ENCODE measurements around the gene MAGI2.

The MAGI2 gene

GRCh38 chr7:78760620-78761355 is 692.7 kb downstream of the MAGI2 start:
- H3K4me3 ChIP-seq (ENCODE audit: low read depth, low read length), result no peak overlapping the region

GRCh38 chr7:78752554-78752953 is 700.9 kb downstream of the MAGI2 start:
- H3K4me3 ChIP-seq (ENCODE audit: low read depth, low read length), result no peak overlapping the region

GRCh38 chr7:78751253-78751652 is 702.2 kb downstream of the MAGI2 start:
- no peak overlapping the region for H3K4me3 ChIP-seq (ENCODE audit: low read depth, low read length)

- no peak overlapping the region for H3K4me3 ChIP-seq (ENCODE audit: low read depth, low read length)
These were observed 704.3 kb downstream of the MAGI2 start for GRCh38 chr7:78749052-78749746.

GRCh38 chr7:78747592-78747991 is 705.9 kb downstream of the MAGI2 start:
- H3K4me3 ChIP-seq (ENCODE audit: low read depth, low read length), result no peak overlapping the region

- H3K4me3 ChIP-seq (ENCODE audit: low read depth, low read length), result no peak overlapping the region
These were observed 707.2 kb downstream of the MAGI2 start for GRCh38 chr7:78746301-78746700.

GRCh38 chr7:78742694-78743093 is 710.8 kb downstream of the MAGI2 start:
- H3K4me3 ChIP-seq (ENCODE audit: low read depth, low read length), result no peak overlapping the region

- H3K4me3 ChIP-seq (ENCODE audit: low read depth, low read length), result no peak overlapping the region
These were observed 716.9 kb downstream of the MAGI2 start for GRCh38 chr7:78736548-78736947.

GRCh38 chr7:78734626-78735025 is 718.8 kb downstream of the MAGI2 start:
- no peak overlapping the region for H3K4me3 ChIP-seq (ENCODE audit: low read depth, low read length)

- H3K4me3 ChIP-seq (ENCODE audit: low read depth, low read length), result no peak overlapping the region
These were observed 733.4 kb downstream of the MAGI2 start for GRCh38 chr7:78720066-78720465.

GRCh38 chr7:78718212-78718611 is 735.3 kb downstream of the MAGI2 start:
- no peak overlapping the region for H3K4me3 ChIP-seq (ENCODE audit: low read depth, low read length)

GRCh38 chr7:78716876-78717275 is 736.6 kb downstream of the MAGI2 start:
- H3K4me3 ChIP-seq (ENCODE audit: low read depth, low read length), result no peak overlapping the region

GRCh38 chr7:78714356-78714755 is 739.1 kb downstream of the MAGI2 start:
- no peak overlapping the region for H3K4me3 ChIP-seq (ENCODE audit: low read depth, low read length)

GRCh38 chr7:78712111-78712510 is 741.4 kb downstream of the MAGI2 start:
- H3K4me3 ChIP-seq (ENCODE audit: low read depth, low read length), result no peak overlapping the region

- H3K4me3 ChIP-seq (ENCODE audit: low read depth, low read length), result no peak overlapping the region
These were observed 743.8 kb downstream of the MAGI2 start for GRCh38 chr7:78709658-78710057.

- H3K4me3 ChIP-seq (ENCODE audit: low read depth, low read length), result no peak overlapping the region
These were observed 749.0 kb downstream of the MAGI2 start for GRCh38 chr7:78704504-78704903.

- no peak overlapping the region for H3K4me3 ChIP-seq (ENCODE audit: low read depth, low read length)
These were observed 750.1 kb downstream of the MAGI2 start for GRCh38 chr7:78703391-78703790.

- no peak overlapping the region for H3K4me3 ChIP-seq (ENCODE audit: low read depth, low read length)
These were observed 750.7 kb downstream of the MAGI2 start for GRCh38 chr7:78702770-78703169.

- H3K4me3 ChIP-seq (ENCODE audit: low read depth, low read length), result no peak overlapping the region
These were observed 757.6 kb downstream of the MAGI2 start for GRCh38 chr7:78695826-78696225.

- no peak overlapping the region for H3K4me3 ChIP-seq (ENCODE audit: low read depth, low read length)
These were observed 761.9 kb downstream of the MAGI2 start for GRCh38 chr7:78691584-78691983.

GRCh38 chr7:78690174-78690573 is 763.3 kb downstream of the MAGI2 start:
- H3K4me3 ChIP-seq (ENCODE audit: low read depth, low read length), result no peak overlapping the region

GRCh38 chr7:78688376-78688775 is 765.1 kb downstream of the MAGI2 start:
- H3K4me3 ChIP-seq (ENCODE audit: low read depth, low read length), result no peak overlapping the region

GRCh38 chr7:78686189-78686588 is 767.3 kb downstream of the MAGI2 start:
- H3K4me3 ChIP-seq (ENCODE audit: low read depth, low read length), result no peak overlapping the region
